GM19328 (cell line): Measurements from ENCODE around the gene WDR1.
"Not testable (repeated sequence)": the region's sequence is repeated elsewhere in the genome, so short reads cannot be mapped to it uniquely, and the experiment has no call there.

Source experiments
- ATAC-seq: cut with Tn5 transposase; IDR thresholded peaks from one replicate; pipeline ENCODE4 v1.9.1; 2021; ENCODE audit warnings: mild to moderate bottlenecking, moderate library complexity; ENCODE audit not compliant: unreplicated experiment

WDR1 gene

DNA sequence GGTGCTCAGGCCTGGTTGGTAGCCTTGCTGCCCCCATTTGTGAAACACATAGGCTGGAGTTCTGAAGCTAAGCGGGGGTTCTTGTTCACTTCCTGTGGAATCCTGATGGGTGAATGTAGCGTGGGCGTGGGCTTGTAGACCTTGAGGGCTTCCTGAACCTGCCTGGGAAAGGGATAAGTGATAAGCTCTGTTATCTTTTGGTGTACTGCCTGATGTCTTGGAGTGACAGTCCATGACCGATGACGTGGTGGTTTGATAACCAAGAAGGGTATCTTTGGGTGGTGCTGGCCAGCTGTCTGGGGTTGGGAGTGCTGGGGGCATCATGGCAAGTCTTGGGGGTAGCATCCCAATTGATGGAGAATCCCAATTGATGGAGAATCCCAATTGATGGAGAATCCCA is 17.5 kb upstream of the WDR1 start:
- no peak for ATAC-seq

GRCh38 chr4:10131202-10131601 is 14.6 kb upstream of the WDR1 start:
- ATAC-seq = no peak

GRCh38 chr4:10130178-10130888 is 13.7 kb upstream of the WDR1 start:
- no peak for ATAC-seq

- no peak for ATAC-seq
Observed at GRCh38 chr4:10129196-10130177, 12.9 kb upstream of the WDR1 start.

GRCh38 chr4:10128761-10129160 is 12.2 kb upstream of the WDR1 start:
- ATAC-seq = no peak

DNA sequence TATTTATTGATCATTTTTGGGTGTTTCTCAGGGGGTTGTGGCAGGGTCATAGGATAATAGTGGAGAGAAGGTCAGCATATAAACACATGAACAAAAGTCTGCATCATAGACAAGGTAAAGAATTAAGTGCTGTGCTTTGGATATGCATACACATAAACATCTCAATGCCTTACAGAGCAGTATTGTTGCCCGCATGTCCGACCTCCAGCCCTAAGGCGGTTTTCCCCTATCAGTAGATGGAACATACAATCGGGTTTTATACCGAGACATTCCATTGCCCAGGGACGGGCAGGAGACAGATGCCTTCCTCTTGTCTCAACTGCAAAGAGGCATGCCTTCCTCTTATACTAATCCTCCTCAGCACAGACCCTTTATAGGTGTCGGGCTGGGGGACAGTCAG is 10.9 kb upstream of the WDR1 start:
- ATAC-seq = not testable (repeated sequence)

- ATAC-seq = no peak
Observed at GRCh38 chr4:10124167-10124930, 7.8 kb upstream of the WDR1 start.

DNA sequence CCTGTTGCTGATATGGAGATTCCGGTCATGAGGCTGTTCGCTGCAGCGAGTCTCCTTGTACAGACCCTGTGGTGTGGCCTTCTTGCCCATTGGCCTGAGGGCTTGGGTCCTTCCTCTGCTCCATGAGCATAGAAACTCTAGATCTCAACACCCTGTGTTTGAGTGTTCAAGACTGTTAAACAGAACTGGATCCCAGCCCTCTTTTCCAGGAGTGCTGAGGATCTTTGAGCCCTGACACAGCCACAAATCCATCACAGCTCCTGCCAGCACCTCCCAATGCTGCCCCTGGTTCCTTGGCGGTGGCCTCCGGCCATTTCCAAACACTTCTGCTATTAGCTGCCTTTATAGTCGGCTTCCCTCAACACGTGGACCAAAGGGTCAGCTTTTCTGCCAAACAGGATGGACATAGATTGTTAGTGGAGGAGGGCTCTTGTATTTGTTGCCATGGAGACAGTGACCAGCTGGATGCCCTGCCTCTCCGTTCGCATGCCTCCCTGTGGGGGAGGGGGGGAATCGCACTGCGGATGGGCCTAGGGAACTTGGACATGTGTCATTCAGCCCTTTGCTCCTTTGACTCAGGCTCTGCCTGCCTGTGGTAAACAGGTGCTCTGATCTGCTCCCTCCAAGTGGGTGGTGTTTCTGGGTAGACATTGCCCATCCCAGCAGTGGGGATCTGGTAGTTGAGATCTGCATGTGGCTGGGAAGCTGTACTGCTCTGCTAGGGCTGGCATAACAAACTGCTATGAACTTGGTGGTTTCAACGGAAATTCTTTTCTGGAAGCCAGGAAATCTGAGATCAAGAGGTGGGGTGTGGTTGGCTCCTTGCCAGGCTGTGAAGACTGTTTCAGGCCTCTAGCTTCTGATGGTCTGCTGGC is 6.9 kb upstream of the WDR1 start:
- no peak for ATAC-seq

- no peak for ATAC-seq
Observed at GRCh38 chr4:10122236-10122932, 5.8 kb upstream of the WDR1 start.

- no peak for ATAC-seq
Observed at GRCh38 chr4:10121568-10122208, 5.1 kb upstream of the WDR1 start.

GRCh38 chr4:10120943-10121567 is 4.5 kb upstream of the WDR1 start:
- ATAC-seq = no peak

DNA sequence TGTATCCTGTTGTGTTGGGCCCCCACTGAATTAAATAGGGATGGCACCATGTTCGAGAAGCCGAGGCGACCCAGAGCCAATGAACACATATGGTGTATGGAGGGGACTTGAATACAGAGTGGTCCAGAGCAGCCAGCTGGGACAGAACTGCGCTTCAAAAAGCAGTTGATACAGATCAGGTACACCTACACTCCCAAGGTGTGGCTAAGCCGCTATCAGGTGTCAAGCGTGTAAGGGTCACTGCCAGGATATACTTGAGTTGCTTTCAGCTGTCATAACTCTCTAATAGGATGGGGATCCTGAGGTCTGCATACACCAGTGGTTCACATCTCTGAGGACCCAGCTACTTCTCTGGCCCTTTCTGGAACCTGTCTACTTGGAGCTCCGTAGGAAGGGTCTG is 3.2 kb upstream of the WDR1 start:
- no peak for ATAC-seq

- ATAC-seq = no peak
Observed at GRCh38 chr4:10119278-10119677, 2.7 kb upstream of the WDR1 start.

DNA sequence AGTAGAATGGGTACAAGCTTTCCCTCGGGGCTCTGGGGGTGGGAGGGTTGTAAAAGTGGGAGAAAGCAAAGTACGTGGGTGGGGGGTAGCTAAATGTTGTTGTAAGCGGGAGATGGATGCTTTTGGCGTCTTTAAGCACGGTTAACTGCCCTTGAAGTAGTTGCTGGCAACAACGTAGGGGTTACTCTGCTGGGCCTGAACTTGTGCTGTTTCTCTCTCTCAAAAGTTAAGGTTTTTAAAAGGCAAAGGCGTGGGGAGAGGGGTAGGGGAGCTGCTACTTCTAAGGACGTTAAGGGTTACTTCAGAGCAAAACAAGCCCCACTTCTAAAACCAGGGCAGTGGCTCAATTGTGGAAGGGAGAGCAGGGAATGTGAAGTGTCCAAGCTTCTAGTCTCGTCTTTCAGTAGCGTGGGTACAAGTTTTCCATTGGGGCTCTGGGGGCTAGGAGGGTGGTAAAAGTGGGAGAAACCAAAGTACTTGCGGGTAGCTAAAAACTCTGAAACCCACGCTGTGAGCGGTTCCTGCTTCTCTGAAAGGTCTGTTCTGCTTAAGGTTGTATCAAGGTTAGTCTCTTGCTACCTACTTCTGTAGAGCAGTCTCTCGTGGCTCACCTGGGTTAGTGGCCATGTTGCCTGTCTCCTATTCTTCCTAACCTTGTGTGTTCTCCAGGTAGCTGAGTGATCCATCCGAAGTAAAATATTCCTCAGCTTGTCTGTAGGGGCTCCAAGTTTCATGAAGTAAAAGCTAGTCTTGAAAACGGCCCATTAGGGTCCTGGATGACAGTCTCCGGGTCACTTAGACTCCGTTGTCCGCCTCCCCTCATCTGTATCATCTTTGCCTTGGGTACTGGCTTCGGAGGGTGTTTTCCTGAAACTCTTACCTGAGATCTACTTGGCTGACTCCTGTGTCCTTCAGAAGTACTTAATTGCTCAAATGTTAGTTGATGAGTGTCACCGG is 1.7 kb upstream of the WDR1 start:
- no peak for ATAC-seq

DNA sequence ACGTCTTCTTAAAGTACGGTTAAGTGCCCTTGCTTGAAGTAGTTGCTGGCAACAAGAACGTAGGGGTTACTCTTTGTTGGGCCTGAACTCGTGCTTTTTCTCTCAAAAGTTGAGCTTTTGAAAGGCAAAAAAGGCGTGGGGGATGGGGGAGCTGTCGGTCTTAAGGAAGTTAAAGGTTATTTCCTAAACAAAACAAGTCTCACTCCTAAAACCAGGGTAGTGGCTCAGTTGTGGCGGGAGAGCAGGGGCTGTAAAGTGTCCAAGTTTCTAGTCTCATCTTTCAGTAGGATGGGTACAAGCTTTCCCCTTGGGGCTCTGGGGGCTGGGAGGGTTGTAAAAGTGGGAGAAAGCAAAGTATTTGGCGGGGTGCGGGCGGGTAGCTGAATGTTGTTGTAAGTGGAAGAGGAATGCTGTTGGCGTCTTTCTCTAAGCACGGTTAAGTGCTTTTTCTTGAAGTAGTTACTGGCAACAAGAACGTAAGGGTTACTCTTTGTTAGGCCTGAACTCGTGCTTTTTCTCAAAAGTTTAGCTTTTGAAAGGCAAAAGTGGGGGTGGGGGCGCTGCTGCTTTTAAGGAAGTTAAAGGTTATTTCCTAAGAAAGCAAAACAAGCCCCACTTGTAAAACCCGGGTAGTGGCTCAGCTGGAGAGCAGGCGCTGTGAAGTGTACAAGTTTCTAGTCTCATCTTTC is 904 bp upstream of the WDR1 start:
- no peak for ATAC-seq

DNA sequence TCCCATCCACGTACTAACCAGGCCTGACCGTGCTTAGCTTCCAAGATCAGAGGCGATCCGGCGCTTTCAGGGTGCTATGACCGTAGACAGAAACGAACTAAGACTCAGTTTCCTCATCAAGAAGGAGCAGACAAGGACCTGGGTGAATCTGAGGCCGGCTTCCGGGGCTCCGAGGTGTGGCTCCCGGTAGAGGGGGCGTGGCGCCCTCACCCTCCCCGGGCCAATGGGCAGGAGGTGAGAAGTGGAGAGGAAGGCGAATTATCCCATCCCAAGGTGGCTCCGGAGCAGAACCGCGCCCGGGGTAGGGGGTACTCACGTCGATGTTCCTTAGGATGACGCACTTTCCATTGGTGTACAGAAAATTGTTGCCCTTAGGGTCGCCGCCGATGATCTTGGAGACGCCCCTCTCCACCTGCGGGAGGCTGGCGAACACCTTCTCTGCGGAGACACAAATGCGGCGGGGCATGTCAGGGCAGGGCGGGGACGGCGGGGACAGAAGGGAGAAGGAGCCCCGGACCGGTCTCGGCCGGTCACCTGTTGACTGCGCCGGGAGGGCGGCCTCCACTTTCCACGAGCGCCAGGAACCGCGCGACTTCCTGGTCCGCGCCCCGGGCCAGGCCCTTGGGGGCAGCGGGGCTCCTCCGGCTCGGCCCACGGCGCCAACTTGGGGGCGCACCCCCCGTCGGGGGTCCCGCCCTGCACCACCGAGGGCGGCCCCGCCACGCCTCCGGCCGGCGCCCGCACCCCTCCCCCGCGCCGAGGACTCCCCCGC is 616 bp downstream of the WDR1 start:
- peak; percentile 32 for ATAC-seq
